Activated CD8-positive, alpha-beta memory T cell treated with anti-CD3 and anti-CD28 coated beads for 4 hours (primary cell): ENCODE results near the gene PPP2R3A.

Experiments used
- DNase-seq, 2 donors: peaks; one replicate each; pipeline ENCODE4 v3.0.0-alpha.2; 2020; ENCODE audit warnings: low read depth in 2 of 2

PPP2R3A gene

DNA sequence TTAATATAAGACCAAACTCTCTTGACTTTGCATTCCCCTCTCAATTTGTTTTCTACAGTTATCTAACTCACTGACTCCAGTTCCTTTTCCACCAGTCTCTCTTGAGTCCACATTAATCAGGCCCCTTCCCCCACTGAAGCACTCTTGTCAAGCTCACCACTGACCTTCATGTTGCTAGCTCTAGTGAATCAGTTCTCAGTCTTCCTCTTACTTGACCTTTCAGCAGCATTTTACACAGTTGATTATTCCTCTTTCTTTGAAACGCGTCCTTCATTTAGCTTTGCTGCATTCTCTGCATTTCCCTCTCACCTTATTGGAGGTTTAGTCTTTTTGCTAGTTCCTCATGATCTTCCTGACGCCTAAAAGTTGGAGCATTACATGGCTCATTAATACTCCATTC is 8.3 kb downstream of the PPP2R3A start:
- DNase-seq: no peak

GRCh38 chr3:135975053-135975452 is 9.5 kb downstream of the PPP2R3A start:
- no peak for DNase-seq

DNA sequence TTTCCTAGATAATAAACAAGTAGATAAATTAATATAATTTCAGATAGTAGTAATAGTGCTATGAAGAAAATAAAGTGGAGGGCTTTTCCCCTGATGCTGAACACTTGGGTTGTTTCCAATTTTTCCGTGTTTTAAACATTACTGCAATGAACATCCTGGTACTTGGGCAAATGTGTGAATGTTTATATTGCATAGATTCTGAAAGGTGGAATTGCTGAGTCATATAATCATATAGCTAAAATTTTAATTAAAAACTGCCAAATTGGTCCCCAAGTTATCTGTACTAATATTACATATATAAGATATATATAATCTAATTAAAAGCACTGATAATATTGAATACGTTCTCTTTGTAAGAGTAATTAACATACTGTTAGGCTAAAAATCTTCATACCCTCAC is 10.0 kb downstream of the PPP2R3A start:
- DNase-seq: no peak

DNA sequence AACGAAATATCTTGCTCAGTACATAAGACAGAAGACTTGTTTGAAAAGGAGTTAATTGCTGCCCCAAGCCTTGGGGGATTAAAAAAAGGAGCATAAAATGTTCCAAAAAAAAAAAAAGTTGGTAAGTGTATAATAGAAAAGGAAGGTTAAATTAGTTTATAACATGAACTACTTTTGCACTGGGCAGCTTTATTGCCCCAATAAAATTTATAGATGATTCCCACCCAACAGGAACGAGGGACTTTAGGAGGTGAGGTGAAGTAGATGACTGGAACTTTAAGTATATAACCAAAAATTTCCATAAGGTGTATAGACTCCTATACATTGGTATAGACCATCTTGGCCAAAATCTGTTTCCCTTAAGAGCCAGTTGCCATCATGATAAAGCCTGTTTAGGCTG is 14.8 kb downstream of the PPP2R3A start:
- no peak for DNase-seq

DNA sequence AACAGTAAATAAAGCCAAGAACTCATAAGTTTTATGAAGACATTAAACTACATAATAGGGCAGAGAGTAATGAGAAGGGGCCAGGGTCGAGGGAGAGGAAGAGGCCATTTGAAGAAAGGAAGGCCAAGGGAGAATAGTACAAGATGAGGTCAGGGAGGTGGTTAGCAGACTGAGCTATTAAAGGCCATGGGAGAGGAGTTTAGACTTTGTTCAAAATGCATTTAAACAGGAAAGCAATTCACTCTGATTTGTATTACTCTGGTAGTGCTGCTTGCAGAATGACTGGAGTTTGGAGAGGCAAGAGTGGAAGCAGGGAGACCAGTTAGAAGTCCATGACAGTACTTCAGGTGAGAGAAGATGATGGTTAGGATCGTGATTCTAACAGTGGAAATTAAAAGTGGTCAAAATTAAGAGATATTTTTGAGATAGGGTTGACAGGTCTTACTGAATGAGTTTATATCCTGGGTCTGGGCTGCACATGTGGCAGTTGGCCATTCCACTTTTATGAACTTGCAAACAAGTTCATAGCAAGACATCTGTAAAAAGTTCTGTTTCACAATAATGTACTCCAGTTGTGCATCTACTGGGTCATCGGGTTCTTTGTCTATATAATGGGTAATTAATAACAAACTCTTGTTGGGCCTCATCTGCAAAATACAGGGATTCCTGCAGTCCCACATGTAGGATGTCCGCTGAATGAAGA is 16.3 kb downstream of the PPP2R3A start:
- DNase-seq: no peak

DNA sequence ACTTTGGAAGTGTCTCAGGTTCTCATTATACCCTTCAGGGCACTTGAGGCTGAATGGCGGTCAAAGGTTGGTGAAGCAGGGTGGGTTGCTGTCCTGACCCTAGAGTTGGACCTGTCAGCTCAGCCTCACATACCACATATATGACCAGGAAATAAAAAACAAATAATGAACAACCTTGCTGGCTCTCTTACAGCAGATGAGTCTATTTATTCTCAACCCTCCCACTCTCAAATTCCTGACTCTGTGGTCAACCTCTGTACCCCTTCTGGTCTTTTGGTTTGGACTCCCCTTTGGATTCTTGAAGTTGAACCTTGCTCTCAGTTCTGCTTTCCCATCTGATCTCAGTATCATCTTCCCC is 16.9 kb downstream of the PPP2R3A start:
- DNase-seq: no peak

- no peak for DNase-seq
Observed at GRCh38 chr3:135982922-135983581, 17.5 kb downstream of the PPP2R3A start.

DNA sequence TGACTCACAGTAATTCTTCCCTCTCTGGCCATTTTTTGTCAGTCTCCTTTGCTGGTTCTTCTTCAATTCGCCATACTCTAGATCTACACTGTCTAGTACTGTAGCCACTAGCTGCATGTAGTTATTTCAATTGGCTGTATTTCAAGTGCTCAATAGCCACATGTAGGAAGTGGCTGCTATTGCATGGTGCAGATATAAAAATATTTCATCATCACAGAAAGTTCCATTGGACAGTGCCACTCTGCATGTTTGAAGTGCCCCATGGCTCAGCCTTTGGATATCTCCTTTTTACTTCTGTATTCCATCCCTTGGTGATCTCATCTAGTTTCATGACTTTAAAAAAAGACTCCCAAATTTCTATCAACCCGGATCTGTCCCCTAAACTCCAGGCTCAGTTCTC is 22.1 kb downstream of the PPP2R3A start:
- DNase-seq: no peak

DNA sequence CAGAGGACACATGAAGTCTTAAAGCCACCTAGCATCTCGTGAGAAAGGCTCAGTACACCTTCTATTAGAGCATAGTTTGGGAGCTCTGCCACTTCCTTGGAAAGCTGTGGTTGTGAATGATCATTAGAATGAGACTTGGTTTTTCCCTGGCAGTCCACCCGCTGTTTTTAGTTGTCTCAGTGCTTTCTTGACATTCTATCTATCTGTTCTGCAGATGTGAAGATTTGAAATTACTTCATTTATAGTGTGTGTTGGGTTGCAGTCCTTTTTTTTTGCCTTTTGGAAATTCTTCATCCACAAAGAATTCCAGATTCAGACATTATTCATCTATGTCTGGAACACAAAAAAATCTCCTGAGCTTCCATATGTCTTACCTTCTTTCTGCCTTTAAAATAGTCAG is 23.7 kb downstream of the PPP2R3A start:
- DNase-seq: no peak

DNA sequence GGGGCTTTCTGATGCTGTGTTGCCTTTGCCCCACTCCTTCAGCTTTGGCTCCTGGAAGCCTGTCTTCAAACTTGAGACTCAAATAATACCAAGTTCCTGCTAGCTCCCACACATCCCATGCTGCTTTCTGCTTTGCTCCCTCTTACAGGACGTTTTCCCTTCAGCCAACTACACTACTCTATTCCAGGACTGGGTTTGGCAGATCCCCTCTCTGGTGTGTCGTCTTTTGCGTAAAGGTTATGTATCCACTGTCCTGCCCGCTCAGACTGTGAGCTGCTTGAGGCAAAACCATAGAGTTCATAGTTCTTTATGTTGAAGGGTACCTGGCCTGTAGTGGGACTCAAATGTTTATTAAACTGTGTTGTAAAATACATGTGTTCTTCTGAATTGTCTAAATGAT is 25.4 kb downstream of the PPP2R3A start:
- no peak for DNase-seq

DNA sequence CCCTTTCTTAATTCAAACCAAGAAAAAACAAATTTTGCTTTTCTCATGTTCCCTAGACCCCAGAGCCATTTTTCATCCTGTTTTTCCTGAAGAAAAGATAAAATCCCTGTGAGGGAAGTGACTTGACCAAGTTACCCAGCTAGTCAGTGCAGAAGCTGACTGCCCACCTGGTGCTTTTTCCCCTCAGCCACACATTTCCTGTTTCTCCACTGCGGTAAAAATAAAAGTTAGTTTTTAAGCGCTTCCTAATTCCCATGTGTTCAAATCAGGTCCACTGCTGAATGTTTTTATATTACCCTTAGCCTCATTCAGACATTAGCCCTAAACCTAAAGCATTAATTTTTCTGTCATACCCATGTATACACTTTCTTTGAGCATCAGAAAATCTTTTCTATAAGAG is 26.1 kb downstream of the PPP2R3A start:
- no peak for DNase-seq

GRCh38 chr3:135992072-135992471 is 26.5 kb downstream of the PPP2R3A start:
- DNase-seq: no peak

DNA sequence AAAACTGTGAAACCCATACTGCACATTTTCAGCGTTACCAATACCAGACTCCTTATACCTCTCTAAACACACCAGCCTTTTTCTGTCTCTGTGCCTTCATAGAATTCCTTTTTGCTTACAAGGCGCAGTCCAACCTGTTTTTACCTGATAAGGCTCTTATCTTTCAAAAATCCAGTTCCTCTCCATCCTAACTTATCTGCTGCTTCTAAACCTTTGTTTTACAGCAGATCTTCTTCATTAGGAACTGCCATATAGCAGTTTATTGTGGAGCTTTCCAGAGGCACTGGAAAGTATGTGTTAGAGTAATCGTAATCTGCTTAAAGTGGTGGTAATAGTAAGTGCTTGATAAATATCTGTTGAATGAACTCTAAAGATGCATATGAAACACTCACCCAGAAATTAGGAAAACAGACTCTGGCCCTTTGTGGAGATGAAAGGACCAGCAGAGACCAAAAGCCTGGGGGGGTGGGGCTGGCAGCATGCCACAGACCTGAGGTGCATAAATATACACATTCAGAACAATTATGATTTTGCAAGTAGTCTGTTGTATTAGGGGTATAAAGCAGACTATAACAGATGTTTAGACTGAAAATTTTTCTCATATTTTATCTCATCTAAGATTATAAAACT is 29.3 kb downstream of the PPP2R3A start:
- DNase-seq: no peak

GRCh38 chr3:135995766-135996165 is 30.2 kb downstream of the PPP2R3A start:
- no peak for DNase-seq

DNA sequence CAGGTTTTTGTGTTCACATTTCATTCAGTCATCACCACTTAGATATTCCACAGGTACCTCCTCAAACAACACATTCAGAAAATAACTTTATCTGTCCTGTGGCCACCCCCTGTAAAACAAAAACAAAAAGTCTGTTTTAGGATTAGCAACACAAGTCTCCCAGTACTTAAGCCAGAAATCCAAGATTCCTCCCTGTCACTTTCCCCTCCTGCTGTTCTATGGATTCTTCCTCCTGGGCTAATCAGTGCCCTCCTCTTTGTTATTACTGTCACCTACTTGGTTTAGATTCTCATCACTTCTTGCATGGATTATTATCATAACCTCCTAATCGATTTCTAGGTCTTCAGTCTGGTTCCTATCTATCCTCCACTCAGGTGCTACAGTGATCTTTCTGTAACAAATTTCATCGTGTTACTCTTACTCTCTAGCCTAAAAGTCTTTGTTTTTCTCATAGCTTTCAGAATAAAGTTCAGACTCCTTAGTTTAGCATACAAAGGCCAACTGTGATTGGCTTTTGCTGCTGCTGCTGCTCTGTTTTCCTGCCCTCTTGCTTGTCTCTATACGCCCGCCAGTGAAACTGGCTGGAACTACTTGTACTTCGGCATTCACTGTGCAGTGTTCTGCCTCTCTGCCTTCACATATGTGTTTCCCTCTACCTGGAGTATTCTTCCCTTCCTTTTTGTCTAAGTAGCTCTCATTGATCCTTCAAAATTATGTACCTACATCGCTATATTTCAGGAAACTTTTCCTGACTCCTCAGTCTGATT is 32.2 kb downstream of the PPP2R3A start:
- no peak for DNase-seq

DNA sequence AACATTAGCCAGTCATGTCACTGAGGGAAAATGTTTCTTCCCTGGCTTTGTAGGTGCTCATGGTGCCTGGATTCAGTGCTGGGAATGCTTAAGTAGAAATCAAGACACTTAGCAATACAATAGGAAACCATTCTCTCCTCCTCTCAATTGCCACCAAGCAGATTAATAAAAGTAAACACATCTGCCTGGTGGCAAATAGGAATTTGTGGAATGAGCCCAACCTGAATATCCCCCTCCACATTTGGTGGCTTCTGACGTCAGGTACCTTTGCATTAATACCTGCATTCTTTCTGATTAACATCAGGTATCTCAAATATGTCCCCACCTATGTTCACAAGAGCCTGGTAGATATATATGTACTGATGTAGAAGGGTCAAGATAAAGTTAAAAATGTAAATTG is 42.7 kb downstream of the PPP2R3A start:
- no peak for DNase-seq

DNA sequence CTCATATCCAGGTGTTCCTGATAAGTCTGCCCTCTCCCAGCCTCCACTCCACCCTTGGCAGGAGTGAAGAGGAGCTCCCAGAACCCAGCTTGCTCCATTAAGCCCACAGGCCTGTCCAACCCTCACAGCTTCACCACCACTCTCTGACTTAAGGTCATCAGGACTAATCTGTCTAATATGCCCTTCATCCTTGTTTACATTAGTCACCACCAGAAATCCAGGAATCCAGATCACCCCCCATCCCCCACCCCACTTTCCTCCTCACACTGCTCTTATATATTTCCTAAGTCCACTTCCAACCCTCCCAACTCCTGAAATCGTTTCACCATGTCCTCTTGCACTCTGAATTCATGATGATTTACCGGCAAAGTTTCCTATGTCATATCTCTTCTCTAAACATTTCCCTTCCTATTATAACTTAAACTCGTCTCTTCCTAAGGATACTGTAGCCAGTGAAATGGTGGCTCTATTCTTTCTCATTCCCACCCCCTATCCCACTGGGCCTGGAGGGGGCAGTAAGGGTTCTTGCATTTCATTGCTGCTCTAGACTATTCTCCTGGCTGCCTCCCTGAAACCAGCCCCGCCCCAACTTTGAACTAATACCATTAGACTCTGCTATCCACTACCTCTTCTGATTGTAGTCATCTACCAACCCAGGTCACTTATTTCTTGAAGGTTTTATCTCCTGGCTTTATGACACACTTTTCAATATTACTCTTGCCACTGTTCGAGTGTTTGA is 43.4 kb downstream of the PPP2R3A start:
- no peak for DNase-seq

DNA sequence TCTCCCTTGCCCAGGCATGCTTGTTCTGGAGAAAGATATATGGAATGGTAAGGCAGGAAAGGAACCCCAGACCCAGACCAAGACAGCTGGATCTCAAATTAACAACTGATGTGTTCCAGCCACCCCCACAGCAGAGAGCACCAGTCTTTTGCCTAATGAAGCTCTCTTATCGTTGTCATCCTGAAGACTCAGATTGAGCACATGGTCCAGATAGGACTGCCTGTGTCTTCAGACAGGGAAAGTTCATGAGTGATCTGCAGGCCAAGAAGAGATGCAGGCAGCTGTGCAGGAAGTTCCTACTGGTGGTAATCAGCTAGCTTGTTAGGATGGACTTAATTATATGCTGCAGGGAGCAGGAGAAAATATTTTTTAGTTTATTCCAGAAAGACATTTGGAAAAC is 53.3 kb downstream of the PPP2R3A start:
- no peak for DNase-seq

- no peak for DNase-seq
Observed at GRCh38 chr3:136021803-136022202, 56.3 kb downstream of the PPP2R3A start.

DNA sequence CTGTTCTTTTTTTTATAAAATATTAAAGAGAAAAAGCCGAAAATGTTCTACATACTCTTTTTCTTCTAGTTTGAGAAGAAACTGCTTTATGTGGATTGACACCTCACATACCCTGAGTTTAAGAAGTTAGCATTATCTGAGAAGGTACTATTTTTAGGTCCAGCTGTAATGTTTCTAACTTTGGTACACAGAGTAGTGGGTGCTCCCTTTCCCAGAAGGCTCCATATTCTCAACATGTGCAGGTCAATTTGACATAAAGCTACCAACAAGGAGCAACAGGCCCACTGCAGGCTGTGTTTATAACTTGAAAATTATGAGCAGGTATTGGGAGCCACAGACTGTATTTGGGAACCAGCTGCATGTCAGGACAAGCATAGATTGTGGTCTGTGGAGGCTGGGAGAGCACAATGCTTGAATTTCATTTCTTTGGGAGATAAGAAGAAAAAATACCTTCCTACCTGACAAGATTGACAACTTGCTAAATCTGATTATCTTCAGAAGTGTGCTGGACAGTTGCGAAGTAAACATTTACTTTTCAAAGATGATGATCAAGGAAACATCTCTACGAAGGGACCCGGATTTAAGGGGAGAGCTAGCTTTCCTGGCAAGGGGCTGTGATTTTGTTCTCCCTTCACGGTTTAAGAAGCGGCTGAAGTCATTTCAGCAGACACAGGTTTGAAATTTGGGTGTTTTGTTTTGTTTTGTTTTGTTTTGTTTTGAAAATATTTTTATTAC is 57.2 kb downstream of the PPP2R3A start:
- no peak for DNase-seq

GRCh38 chr3:136023264-136023978 is 57.9 kb downstream of the PPP2R3A start:
- DNase-seq: no peak
